Measurements from ENCODE around the gene MRS2.

DNA sequence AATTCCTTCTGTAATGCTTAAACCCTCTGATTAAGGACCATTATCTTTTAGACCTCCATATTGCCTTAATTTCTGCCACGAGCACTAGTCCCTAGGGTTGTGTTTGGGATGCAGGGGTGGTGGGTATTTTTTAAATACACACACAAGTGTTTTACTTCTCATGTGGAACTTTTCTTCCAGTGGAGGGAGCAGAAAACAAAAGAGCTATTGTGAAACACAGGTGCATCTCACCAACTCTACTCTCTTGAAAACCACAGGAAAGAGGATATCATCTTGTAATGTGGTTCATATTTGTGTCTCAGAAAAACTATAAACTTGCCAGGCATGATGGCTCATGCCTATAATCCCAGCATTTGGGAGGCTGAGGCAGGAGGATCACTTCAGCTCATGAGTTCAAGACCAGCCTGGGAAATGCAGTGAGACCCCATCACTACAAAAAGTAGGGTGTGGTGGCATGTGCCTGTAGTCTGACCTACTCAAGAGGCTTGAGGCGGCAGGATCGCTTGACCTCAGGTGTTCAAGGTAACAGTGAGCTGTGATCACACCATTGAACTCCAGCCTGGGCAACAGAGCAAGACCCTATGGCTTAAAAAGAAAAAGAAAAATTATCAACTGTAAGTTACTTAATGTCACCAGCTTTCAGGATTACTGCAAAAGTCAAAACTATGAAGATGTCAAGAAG, 37.3 kb downstream of the MRS2 start:
- TF ChIP-seq, protein P1, sequence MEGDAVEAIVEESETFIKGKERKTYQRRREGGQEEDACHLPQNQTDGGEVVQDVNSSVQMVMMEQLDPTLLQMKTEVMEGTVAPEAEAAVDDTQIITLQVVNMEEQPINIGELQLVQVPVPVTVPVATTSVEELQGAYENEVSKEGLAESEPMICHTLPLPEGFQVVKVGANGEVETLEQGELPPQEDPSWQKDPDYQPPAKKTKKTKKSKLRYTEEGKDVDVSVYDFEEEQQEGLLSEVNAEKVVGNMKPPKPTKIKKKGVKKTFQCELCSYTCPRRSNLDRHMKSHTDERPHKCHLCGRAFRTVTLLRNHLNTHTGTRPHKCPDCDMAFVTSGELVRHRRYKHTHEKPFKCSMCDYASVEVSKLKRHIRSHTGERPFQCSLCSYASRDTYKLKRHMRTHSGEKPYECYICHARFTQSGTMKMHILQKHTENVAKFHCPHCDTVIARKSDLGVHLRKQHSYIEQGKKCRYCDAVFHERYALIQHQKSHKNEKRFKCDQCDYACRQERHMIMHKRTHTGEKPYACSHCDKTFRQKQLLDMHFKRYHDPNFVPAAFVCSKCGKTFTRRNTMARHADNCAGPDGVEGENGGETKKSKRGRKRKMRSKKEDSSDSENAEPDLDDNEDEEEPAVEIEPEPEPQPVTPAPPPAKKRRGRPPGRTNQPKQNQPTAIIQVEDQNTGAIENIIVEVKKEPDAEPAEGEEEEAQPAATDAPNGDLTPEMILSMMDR (IDR thresholded peaks at IDR 0.05) = no peak
- TF ChIP-seq POLR2A (IDR thresholded peaks at IDR 0.05) = no peak

All from adrenal gland (tissue), 5 donors.